Endothelial cell (in vitro differentiated cells): ENCODE results near the gene TMEM40. TPM values are rescaled to one million over a fixed set of nuclear protein-coding genes. Genes with fewer than 3 reads are reported as not detected.

ENCODE experiments used
- DNase-seq: peaks from one replicate; pipeline ENCODE4 v3.0.0; 2021; ENCODE audit warnings: low spot score
- H3K27ac Mint-ChIP-seq: one replicate; pipeline ENCODE4 v1.8.0; 2021; ENCODE audit warnings: mixed read lengths, inconsistent platforms; ENCODE audit not compliant: unreplicated experiment
- H3K27me3 Mint-ChIP-seq: one replicate; pipeline ENCODE4 v1.8.0; 2021; ENCODE audit warnings: mild to moderate bottlenecking, moderate library complexity, mixed read lengths, inconsistent platforms; ENCODE audit not compliant: unreplicated experiment
- H3K36me3 Mint-ChIP-seq: one replicate; pipeline ENCODE4 v1.8.0; 2021; ENCODE audit warnings: mild to moderate bottlenecking, low read depth, mixed read lengths, inconsistent platforms; ENCODE audit not compliant: unreplicated experiment
- H3K4me1 Mint-ChIP-seq: one replicate; pipeline ENCODE4 v1.8.0; 2021; ENCODE audit warnings: mild to moderate bottlenecking, mixed read lengths, inconsistent platforms; ENCODE audit not compliant: unreplicated experiment
- H3K4me3 Mint-ChIP-seq: one replicate; pipeline ENCODE4 v1.8.0; 2021; ENCODE audit warnings: mild to moderate bottlenecking, mixed read lengths, inconsistent platforms; ENCODE audit not compliant: unreplicated experiment
- H3K9me3 Mint-ChIP-seq: one replicate; pipeline ENCODE4 v1.8.0; 2021; ENCODE audit warnings: mixed read lengths, inconsistent platforms; ENCODE audit not compliant: unreplicated experiment
- total RNA-seq: library from RNA; stranded (reverse); fragmentation: NEBNext Ultra II Directional; extraction: Animal tissue kit (Norgen Biotek cat#: 25700); gene quantifications from one replicate; pipeline ENCODE4 v1.2.1, GENCODE V29; 2021; ENCODE audit not compliant: unreplicated experiment
- TF ChIP-seq, protein P1 (sequence below): fragments of 200-600 bp; sonication (generic); IDR thresholded peaks from one replicate; pipeline ENCODE4 v1.5.0; 2021; ENCODE audit warnings: antibody characterized with exemption; ENCODE audit not compliant: unreplicated experiment

Gene TMEM40
- total RNA-seq, 1 donor from 2014 or later: not detected

- Mint-ChIP-seq H3K27ac (no peak overlapping the region), H3K27me3 (peaks cover 4% of the 10 kb centered on the region), H3K36me3 (no peaks in the 10 kb centered on the region), H3K4me1 (peaks cover 10% of the 10 kb centered on the region), H3K4me3 (no peak overlapping the region), H3K9me3 (no peaks in the 10 kb centered on the region)
- DNase-seq: no peak
- TF ChIP-seq, protein P1, sequence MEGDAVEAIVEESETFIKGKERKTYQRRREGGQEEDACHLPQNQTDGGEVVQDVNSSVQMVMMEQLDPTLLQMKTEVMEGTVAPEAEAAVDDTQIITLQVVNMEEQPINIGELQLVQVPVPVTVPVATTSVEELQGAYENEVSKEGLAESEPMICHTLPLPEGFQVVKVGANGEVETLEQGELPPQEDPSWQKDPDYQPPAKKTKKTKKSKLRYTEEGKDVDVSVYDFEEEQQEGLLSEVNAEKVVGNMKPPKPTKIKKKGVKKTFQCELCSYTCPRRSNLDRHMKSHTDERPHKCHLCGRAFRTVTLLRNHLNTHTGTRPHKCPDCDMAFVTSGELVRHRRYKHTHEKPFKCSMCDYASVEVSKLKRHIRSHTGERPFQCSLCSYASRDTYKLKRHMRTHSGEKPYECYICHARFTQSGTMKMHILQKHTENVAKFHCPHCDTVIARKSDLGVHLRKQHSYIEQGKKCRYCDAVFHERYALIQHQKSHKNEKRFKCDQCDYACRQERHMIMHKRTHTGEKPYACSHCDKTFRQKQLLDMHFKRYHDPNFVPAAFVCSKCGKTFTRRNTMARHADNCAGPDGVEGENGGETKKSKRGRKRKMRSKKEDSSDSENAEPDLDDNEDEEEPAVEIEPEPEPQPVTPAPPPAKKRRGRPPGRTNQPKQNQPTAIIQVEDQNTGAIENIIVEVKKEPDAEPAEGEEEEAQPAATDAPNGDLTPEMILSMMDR: no peak
These were observed 870 bp upstream of the TMEM40 start for GRCh38 chr3:12759693-12760565.

DNA sequence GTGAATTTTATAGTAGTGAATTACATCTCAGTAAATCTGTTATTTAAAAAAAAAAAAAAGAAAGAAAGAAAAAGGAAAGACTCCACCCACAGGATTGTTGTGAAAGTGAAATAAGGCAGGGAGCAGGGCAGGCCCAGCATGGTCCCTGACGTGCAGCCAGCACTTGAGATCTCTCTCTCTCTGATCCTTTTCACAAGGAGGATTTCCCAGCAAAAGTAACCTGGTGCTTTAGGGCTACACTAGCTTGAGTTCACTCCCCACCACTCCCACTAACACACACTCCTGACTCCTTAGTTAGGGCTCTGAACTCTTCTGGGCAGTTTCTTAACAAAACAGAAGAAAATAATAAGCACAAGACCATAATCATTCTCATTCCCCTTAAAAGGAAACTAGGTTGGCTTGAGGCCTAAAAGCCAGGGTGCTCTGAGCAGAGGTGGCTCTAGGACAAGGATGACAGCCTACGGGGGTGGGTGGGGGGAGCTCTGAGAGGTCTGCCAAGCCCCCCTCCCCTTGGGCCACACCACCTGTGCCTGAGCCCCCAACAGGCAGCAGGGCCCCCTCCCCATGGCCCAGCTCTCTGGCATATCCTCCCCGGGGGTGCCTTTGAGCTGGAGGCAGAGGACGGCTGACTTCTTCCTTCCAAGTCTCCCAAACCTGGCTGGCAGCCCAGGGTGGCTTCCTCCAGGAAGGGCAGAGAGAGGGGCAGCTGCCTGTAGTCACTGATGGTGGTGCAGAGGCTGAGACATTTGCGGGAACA lies 856 bp downstream of the TMEM40 start:
- no peaks in the 10 kb centered on the region for H3K36me3 Mint-ChIP-seq
- peaks cover 4% of the 10 kb centered on the region for H3K27me3 Mint-ChIP-seq
- no peak overlapping the region for H3K4me3 Mint-ChIP-seq
- peaks cover 10% of the 10 kb centered on the region for H3K4me1 Mint-ChIP-seq
- TF ChIP-seq, protein P1: no peak
- no peaks in the 10 kb centered on the region for H3K9me3 Mint-ChIP-seq
- no peak overlapping the region for H3K27ac Mint-ChIP-seq
- DNase-seq: no peak

DNA sequence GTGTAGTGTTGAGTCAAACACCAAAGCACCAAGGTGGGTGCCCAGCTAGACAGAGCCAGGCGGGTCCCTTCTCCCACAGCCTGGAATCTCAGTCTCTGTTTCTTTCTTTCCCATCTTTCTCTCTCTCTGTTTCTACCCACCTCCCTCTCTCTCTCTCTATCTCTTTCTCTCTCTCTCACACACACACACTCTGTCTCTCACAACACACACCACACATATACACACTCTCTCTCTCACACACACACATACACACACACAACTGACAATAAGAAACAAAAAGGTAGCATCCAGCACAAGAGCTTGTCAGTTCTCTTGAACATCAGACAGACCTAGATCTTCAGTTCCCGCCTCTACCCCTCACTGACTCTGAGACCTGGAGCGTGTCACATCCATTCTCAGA lies 2.4 kb downstream of the TMEM40 start:
- Mint-ChIP-seq H3K9me3 (no peaks in the 10 kb centered on the region), H3K27me3 (peaks cover 3% of the 10 kb centered on the region), H3K27ac (no peak overlapping the region), H3K4me3 (no peak overlapping the region), H3K4me1 (peaks cover 10% of the 10 kb centered on the region), H3K36me3 (no peaks in the 10 kb centered on the region)
- no peak for DNase-seq
- TF ChIP-seq, protein P1: no peak

DNA sequence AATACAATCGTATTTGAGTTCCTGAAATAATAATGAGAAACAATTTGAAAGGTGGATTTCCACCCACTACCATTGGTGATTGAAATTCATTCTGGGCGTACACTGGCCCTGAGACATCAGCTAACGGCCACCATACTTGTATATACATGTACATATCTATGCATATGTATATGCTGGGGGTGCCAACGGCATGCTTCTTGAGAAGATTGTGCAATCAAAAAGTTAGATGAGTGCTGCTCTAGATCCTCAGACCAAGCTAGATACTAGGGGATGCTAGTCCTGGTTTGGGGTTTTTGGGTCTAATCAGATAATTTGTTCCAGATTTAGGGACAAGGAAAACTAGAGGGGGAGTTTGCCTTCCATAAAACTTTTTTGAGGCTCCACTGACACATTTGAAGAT lies 2.9 kb downstream of the TMEM40 start:
- DNase-seq: no peak
- Mint-ChIP-seq H3K4me3 (no peak overlapping the region), H3K36me3 (no peaks in the 10 kb centered on the region), H3K27ac (no peak overlapping the region), H3K4me1 (peaks cover 10% of the 10 kb centered on the region), H3K27me3 (peaks cover 3% of the 10 kb centered on the region), H3K9me3 (no peaks in the 10 kb centered on the region)
- TF ChIP-seq, protein P1: no peak

GRCh38 chr3:12755754-12756153 lies 3.3 kb downstream of the TMEM40 start:
- Mint-ChIP-seq H3K27ac (no peak overlapping the region), H3K4me3 (no peak overlapping the region), H3K27me3 (peaks cover 3% of the 10 kb centered on the region), H3K36me3 (no peaks in the 10 kb centered on the region), H3K9me3 (no peaks in the 10 kb centered on the region), H3K4me1 (peaks cover 11% of the 10 kb centered on the region)
- DNase-seq: no peak
- TF ChIP-seq, protein P1: no peak
